GM19035 (cell line): ENCODE measurements around the gene ZC3H7A.
A peak's percentile ranks its signal among the peaks of the same experiment; 100 is the strongest.
"Not testable (repeated sequence)": the region's sequence is repeated elsewhere in the genome, so short reads cannot be mapped to it uniquely, and the experiment has no call there.

Source experiments
- ATAC-seq: cut with Tn5 transposase; IDR thresholded peaks from one replicate; pipeline ENCODE4 v1.9.1; 2021; ENCODE audit not compliant: unreplicated experiment

ZC3H7A gene

GRCh38 chr16:11797166-11797956 is at the start of gene ZC3H7A:
Gene ZC3H7A (minus strand): TSS chr16:11797258. CDS start chr16:11782354, 14,904 bp downstream.
- ATAC-seq: peak; percentile 91

DNA sequence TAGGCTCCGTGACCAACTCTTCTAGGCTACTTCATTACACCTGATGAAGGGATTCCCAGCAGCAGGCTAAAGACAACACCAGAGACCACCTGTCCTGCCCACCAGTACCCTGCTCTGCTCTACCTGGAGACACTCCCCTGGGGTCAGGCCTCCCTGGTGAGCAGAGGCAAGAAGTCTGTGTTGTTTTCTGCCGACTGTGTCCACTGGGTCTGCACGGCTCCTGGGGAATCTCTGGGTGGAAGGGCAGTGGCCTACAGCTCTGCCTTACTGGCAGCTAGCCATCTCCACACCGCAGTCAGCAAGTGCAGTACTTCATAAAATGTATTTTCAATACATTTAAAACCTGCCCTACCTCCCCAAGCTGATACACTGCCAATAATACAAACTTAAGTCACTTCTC is 47.4 kb upstream of the ZC3H7A start:
- no peak for ATAC-seq

DNA sequence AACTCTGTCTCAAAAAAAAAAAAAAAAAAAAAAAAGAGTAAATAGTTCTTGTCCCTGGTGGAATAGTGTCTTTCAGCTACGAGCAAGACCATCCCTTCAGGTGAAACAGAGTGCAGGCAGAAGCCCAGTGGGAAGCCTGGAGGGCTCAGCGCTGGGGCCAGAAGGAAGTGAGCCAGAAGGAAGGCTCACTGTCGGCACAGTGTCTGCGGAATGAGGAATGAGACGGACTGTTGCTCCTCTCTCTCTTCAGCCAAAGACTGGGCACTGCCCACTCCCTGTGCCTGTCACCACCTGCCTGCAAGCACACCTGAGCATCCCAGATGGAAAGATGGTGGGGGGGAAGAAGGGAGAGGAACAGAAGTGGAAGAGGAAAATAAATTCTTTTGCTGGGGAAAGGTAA is 46.8 kb upstream of the ZC3H7A start:
- no peak for ATAC-seq

GRCh38 chr16:11843206-11843605 is 46.1 kb upstream of the ZC3H7A start:
- no peak for ATAC-seq

DNA sequence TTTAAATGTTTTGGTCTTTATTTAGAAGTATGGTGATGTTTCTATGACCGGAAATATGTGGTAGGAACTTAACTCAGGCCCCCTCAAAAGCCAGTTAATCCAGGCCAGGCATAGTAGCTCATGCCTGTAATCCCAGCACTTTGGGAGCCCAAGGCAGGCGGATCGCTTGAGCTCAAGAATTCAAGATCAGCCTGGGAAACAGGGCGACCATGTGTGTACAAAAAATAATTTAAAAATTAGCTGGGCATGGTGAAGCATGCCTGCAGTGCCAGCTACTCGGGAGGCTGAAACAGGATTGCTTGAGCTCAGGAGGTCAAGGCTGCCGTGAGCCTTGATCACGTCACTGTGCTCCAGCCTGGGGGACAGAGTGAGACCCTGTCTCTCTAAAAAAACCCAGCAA is 44.0 kb upstream of the ZC3H7A start:
- ATAC-seq: no peak

GRCh38 chr16:11836650-11837244 is 39.7 kb upstream of the ZC3H7A start:
- ATAC-seq: no peak

- no peak for ATAC-seq
Measured at GRCh38 chr16:11835891-11836649, 39.0 kb upstream of the ZC3H7A start.

DNA sequence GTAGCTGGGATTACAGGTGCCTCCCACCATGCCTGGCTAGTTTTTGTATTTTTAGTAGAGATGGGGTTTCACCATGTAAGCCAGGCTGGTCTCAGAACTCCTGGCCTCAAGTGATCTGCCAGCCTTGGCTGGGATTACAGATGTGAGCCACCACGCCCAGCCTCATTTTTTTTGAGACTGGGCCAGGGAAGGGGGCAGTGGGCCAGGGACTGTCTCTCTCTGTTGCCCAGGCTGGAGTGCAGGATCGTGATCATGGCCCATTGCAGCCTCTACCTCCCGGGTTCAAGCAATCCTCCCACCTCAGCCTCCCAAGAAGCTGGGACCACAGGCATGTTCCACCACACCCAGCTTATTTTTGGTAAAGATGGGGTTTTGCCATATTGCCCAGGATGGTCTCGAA is 38.3 kb upstream of the ZC3H7A start:
- ATAC-seq: no peak

DNA sequence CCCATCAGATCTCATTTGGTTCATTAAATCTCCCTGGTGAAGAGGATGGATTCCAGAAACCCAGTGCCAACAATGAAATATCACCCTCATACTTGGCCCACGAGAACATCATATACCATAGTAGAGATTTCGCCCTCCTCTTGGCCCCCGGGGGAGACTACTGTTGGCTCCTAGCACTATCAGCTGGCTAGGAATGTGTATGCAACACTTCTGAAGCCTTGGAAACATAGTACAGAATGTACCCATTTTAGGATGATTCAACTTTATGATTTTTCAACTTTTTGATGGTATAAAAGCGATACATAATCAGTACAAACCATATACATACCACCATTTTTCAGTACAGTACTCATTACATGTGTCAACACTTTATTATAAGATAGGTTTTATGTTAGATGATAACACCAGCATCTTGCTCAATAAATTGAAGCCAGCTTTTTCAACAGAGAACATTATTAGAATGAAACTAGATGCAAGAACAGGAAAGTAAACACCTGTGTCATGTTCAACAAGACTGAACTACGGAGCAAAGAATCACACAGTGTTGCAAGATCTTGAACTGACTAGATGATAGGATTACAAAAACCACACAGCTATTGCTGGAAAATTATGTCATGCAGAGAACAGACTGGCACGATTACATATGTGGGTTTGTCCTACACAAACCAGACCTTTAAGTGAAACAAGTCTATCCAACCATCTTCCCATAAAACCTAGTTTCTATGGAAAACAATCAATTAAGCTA is 37.1 kb upstream of the ZC3H7A start:
- no peak for ATAC-seq

GRCh38 chr16:11828696-11829095 is 31.6 kb upstream of the ZC3H7A start:
- ATAC-seq: no peak

DNA sequence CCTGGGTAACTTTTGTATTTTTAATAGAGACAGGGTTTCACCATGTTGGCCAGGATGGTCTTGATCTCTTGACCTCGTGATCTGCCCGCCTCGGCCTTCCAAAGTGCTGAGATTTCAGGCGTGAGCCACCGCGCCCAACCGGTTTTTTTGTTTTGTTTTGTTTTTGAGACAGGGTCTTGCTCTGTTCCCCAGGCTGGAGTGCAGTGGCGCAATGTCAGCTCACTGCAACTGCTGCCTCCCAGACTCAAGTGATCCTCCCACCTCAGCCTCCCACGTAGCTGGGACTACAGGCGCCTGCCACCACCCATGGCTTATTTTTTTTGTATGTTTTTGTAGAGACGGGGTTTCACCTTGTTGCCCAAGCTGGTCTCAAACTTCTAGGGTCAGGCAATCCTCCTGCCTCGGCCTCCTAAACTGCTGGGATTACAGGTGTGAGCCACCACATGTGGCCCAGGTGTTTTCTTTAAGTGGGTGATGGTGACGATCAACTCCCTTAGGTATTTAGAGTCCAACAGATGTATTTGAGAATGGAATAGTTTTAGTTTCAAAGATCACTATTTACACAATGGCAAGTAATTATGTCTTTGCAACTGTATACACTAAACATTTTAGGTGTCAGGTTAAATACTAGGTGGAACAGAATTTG is 28.6 kb upstream of the ZC3H7A start:
- not testable (repeated sequence) for ATAC-seq

DNA sequence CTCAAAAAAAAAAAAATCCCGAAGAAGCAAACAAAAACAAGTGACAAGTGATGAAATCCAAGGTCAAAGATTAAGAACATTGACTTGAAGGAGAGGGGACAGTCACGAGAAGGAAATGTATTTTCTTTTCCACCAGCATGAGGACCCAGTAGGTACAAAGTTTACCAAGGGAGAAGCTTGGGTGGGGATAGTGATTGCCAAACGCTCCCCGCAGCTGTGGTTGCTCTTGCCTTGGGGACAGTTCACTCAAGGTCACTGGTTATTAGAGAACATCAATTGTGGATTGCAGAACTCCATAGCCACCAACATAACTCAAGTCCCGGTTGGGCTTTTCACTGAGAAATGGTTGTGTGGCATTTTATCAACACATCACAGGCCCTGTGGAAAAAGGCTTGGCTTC is 27.3 kb upstream of the ZC3H7A start:
- ATAC-seq: no peak

DNA sequence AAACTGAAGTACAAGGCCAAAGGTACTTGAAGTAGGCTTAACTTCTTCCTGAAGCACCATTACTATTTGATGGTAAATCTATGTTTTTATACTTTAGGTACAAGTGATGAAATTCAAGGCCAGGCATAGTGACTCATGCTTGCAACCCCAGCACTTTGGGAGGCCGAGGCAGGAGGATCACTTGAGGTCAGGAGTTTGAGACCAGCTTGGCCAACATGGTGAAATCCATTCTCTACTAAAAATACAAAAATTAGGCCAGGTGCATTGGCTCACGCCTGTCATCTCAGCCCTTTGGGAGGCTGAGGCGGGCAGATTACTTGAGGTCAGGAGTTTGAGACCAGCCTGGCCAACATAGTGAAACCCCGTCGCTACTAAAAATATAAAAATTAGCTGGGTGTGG is 26.6 kb upstream of the ZC3H7A start:
- not testable (repeated sequence) for ATAC-seq

DNA sequence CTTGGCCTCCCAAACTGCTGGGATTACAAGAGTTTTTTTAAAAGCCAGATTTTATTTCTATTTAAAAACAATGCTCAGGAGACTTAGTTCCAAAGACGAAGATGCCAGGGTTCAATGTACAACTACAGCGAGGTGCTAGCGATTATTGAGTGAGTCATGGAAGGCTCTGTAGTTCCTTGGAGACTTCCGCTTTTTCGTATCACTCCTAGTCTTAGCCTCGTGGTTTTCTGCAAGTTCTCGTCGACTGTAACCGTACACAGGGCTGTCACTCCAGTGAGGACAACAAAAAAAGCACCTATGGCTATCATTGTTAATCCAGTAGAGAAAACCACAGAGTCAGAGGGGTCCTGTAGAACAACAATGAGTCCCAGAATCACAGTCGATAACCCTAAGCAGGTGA is 22.7 kb upstream of the ZC3H7A start:
- ATAC-seq: no peak

- ATAC-seq: not testable (repeated sequence)
Measured at GRCh38 chr16:11818970-11819369, 21.9 kb upstream of the ZC3H7A start.

- no peak for ATAC-seq
Measured at GRCh38 chr16:11816123-11816522, 19.1 kb upstream of the ZC3H7A start.

DNA sequence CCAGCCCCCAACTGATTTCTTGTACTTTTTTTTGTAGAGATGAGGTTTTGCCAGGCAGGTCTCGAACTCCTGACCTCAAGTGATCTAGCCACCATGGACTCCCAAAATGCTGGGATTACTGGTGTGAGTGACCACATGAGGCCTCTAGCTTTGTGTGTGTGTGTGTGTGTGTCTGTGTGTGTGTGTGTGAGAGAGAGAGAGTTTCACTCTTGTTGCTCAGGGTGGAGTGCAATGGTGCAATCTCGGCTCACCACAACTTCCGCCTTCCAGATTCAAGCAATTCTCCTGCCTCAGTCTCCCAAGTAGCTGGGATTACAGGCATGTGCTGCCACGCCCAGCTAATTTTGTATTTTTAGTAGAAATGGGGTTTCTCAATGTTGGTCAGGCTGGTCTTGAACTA is 17.7 kb upstream of the ZC3H7A start:
- not testable (repeated sequence) for ATAC-seq

- no peak for ATAC-seq
Measured at GRCh38 chr16:11806721-11807120, 9.7 kb upstream of the ZC3H7A start.

GRCh38 chr16:11805556-11805955 is 8.5 kb upstream of the ZC3H7A start:
- ATAC-seq: no peak

DNA sequence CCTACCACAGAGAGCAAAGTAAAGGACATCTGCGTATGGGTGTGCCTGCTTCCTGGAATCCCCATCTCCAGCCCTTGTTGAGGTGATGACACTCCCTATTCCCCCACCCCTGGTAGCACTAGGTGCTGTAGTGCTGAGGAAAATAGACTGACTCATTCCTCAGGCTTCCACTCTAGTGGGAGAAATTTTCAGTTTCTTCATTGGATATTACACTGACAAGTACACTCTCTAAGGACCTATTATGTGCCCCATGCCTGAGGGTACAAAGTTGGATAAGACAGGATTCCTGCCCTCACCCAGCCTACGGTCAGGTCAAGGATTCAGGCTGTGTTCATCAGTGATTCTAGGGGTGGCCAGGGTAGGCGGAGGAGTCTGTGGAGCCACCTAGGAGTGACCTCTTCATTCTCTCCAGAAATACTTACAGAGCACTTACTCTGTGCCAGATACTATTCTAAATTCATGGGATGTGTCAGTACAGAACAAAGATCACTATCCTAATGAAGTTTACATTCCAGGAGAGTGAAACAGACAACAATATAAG is 4.5 kb upstream of the ZC3H7A start:
- ATAC-seq: no peak

- no peak for ATAC-seq
Measured at GRCh38 chr16:11800382-11800718, 3.3 kb upstream of the ZC3H7A start.
